Sigmoid colon (tissue), 7 donors: Measurements from ENCODE around the gene PPP2R2B. TPM values are rescaled to one million over a fixed set of nuclear protein-coding genes. Genes with fewer than 3 reads are reported as not detected.
A peak's percentile ranks its signal among the peaks of the same experiment; 100 is the strongest.

Source experiments
- DNase-seq: peaks from one replicate; pipeline ENCODE4 v3.0.0-alpha.2; 2019
- H3K27ac ChIP-seq, 4 donors: fragments of 200-600 bp; sonication (generic); one replicate each; pipeline ENCODE4 v1.5.1; 2016 to 2019; ENCODE audit warnings: mild to moderate bottlenecking in 1 of 4
- H3K27me3 ChIP-seq, 3 donors: fragments of 200-600 bp; sonication (generic); one replicate each; pipeline ENCODE4 v1.5.1; 2019; ENCODE audit warnings: mild to moderate bottlenecking in 1 of 3
- H3K36me3 ChIP-seq, 4 donors: fragments of 200-600 bp; sonication (generic); one replicate each; pipeline ENCODE4 v1.5.1; 2016 to 2019
- H3K4me1 ChIP-seq, 4 donors: fragments of 200-600 bp; sonication (generic); one replicate each; pipeline ENCODE4 v1.5.1; 2017 to 2019
- H3K4me3 ChIP-seq, 4 donors: fragments of 200-600 bp; sonication (generic); one replicate each; pipeline ENCODE4 v1.5.1; 2017 to 2019; ENCODE audit warnings: mild to moderate bottlenecking in 2 of 4, moderate library complexity in 1 of 4
- H3K9me3 ChIP-seq, 4 donors: fragments of 200-600 bp in 3 of 4; sonication (generic) in 3 of 4; one replicate each; pipeline versions ENCODE4 v1.5.1 to v1.6.1; 2013 to 2019
- CTCF ChIP-seq, 4 experiments: fragments of 450-650 bp in 3 of 4; fragments of 200-600 bp in 1 of 4; IDR thresholded peaks; one replicate each; pipeline ENCODE4 v1.5.1; 2016 to 2019; ENCODE audit warnings: antibody characterized with exemption in 4 of 4, mild to moderate bottlenecking in 3 of 4, moderate library complexity in 2 of 4
- EP300 ChIP-seq, 4 donors: sonication (generic); formaldehyde crosslinking; IDR thresholded peaks; one replicate each; pipeline ENCODE4 v1.6.1; 2017; ENCODE audit warnings: antibody characterized with exemption in 4 of 4
- POLR2A ChIP-seq, 2 donors: fragments of 450-650 bp; IDR thresholded peaks; one replicate each; pipeline ENCODE4 v1.6.1; 2016; ENCODE audit warnings: antibody characterized with exemption in 2 of 2, mild to moderate bottlenecking in 2 of 2, moderate library complexity in 2 of 2
- POLR2AphosphoS5 ChIP-seq, 4 donors: sonication (generic); formaldehyde crosslinking; IDR thresholded peaks; one replicate each; pipeline ENCODE4 v1.6.1; 2017; ENCODE audit warnings: antibody characterized with exemption in 4 of 4
- WGBS, 2 donors: extraction: QIAGEN DNeasy Blood & Tissue Kit; methylation state at CpG; one replicate each; pipeline ENCODE4 v1.1.7; 2013; 5-methylcytosine and 5-hydroxymethylcytosine counted together
- intact Hi-C: fragments of 100-400 bp; cut with DNase I; formaldehyde crosslinking; loops from one replicate; pipeline ENCODE4 v1.15.1; 2023
- polyA plus RNA-seq, 3 donors: library from polyadenylated mRNA; stranded (reverse); fragments of 200-250 nt; gene quantifications; one replicate each; pipeline ENCODE4 v1.2.3, GENCODE V29; 2013
- total RNA-seq, 4 donors: library from RNA; depleted of rRNA; stranded (reverse); fragments of >200 nt; gene quantifications; one replicate each; pipeline ENCODE4 v1.1.0, GENCODE V29; 2016
- donor health status: healthy with polysubstance abuse.
- donor health status: Bipolar disorder and iron deficiency.
- donor health status: healthy.

Gene PPP2R2B
- total and polyA plus RNA-seq, 7 donors: 0.60 to 19.6 (median 7.4) TPM; not detected in 1

GRCh38 chr5:146888351-146888978, 9.9 kb upstream of the PPP2R2B start:
- DNase-seq: no peak
- H3K4me3 ChIP-seq: no peak overlapping the region
- intact Hi-C loops: no loop called here
- H3K4me1 ChIP-seq: no peaks in the 10 kb centered on the region
- WGBS, 2 donors: 48 to 54% methylated on average over 3 of the region's 3 CpGs
- no peaks in the 10 kb centered on the region for H3K36me3 ChIP-seq
- H3K27me3 ChIP-seq: no peaks in the 10 kb centered on the region
- no peaks in the 10 kb centered on the region for H3K9me3 ChIP-seq
- no peak for TF ChIP-seq POLR2A (IDR thresholded peaks at IDR 0.05)
- no peak for TF ChIP-seq EP300 (IDR thresholded peaks at IDR 0.05)
- TF ChIP-seq POLR2AphosphoS5 (IDR thresholded peaks at IDR 0.05): no peak
- TF ChIP-seq CTCF (IDR thresholded peaks at IDR 0.05): no peak
- H3K27ac ChIP-seq: no peak overlapping the region

- 48 to 67% methylated on average over 5 of the region's 5 CpGs for WGBS, 2 donors
Measured at GRCh38 chr5:146884066-146884626, 5.6 kb upstream of the PPP2R2B start.

GRCh38 chr5:146883511-146883910, 5.0 kb upstream of the PPP2R2B start:
- DNase-seq: no peak
- Histone ChIP-seq H3K9me3 (no peaks in the 10 kb centered on the region), H3K27me3 (no peaks in the 10 kb centered on the region), H3K4me1 (peaks cover 0 to 7% (median 6%) of the 10 kb centered on the region in 4 donors), H3K27ac (no peak overlapping the region), H3K4me3 (no peak overlapping the region), H3K36me3 (no peaks in the 10 kb centered on the region)
- TF ChIP-seq POLR2AphosphoS5 (IDR thresholded peaks at IDR 0.05): no peak
- 37 to 66% methylated on average over 2 of the region's 2 CpGs for WGBS, 2 donors
- intact Hi-C loops: no loop called here

More at GRCh38 chr5:146884066-146884626, 5.6 kb upstream of the PPP2R2B start:
- TF ChIP-seq CTCF (IDR thresholded peaks at IDR 0.05): no peak
- TF ChIP-seq POLR2A (IDR thresholded peaks at IDR 0.05): no peak
- no peak for TF ChIP-seq POLR2AphosphoS5 (IDR thresholded peaks at IDR 0.05)
- no peak for TF ChIP-seq EP300 (IDR thresholded peaks at IDR 0.05)
- H3K4me3 ChIP-seq: no peak overlapping the region
- no peaks in the 10 kb centered on the region for H3K9me3 ChIP-seq
- H3K4me1 ChIP-seq: peaks cover 0 to 1% (median under 1%) of the 10 kb centered on the region in 4 donors
- H3K36me3 ChIP-seq: no peaks in the 10 kb centered on the region
- no peaks in the 10 kb centered on the region for H3K27me3 ChIP-seq
- H3K27ac ChIP-seq: no peak overlapping the region
- intact Hi-C loops: no loop called here
- no peak for DNase-seq

GRCh38 chr5:146880966-146881365, 2.4 kb upstream of the PPP2R2B start:
- WGBS, 2 donors: 58 to 66% methylated on average over 7 of the region's 7 CpGs
- Histone ChIP-seq H3K4me1 (peaks cover 0 to 27% (median 20%) of the 10 kb centered on the region in 4 donors), H3K27me3 (peaks cover 0 to 13% (median 0%) of the 10 kb centered on the region in 3 donors), H3K27ac (no peak overlapping the region), H3K36me3 (no peaks in the 10 kb centered on the region), H3K9me3 (no peaks in the 10 kb centered on the region), H3K4me3 (no peak overlapping the region)
- TF ChIP-seq CTCF (IDR thresholded peaks at IDR 0.05) (no peak), POLR2A (IDR thresholded peaks at IDR 0.05) (no peak), POLR2AphosphoS5 (IDR thresholded peaks at IDR 0.05) (no peak), EP300 (IDR thresholded peaks at IDR 0.05) (no peak)
- intact Hi-C loops: no loop called here
- no peak for DNase-seq

- WGBS, 2 donors: 1 to 4% methylated on average over 59 of the region's 59 CpGs
- Histone ChIP-seq H3K27ac (peak overlapping the region in 3 of 4 donors; percentile 14 to 57 (median 28)), H3K4me3 (peak overlapping the region; percentile 43 to 71 (median 62)), H3K9me3 (no peaks in the 10 kb centered on the region), H3K36me3 (no peaks in the 10 kb centered on the region), H3K27me3 (peaks cover 0 to 13% (median 0%) of the 10 kb centered on the region in 3 donors), H3K4me1 (peaks cover 0 to 27% (median 20%) of the 10 kb centered on the region in 4 donors)
- intact Hi-C loops: no loop called here
- DNase-seq: no peak
- no peak for TF ChIP-seq POLR2A (IDR thresholded peaks at IDR 0.05)
- no peak for TF ChIP-seq EP300 (IDR thresholded peaks at IDR 0.05)
- TF ChIP-seq POLR2AphosphoS5 (IDR thresholded peaks at IDR 0.05): no peak
- TF ChIP-seq CTCF (IDR thresholded peaks at IDR 0.05): no peak
Measured at GRCh38 chr5:146877783-146878475, 628 bp downstream of the PPP2R2B start.
